Smooth muscle cell (in vitro differentiated cells): Measurements from ENCODE around the gene RIPK4. TPM values are rescaled to one million over a fixed set of nuclear protein-coding genes. Genes with fewer than 3 reads are reported as not detected.

Source experiments
- DNase-seq: peaks from one replicate; lab custom pipeline; 2025; ENCODE audit not compliant: unreplicated experiment; lab: John Stamatoyannopoulos, UW
- H2AFZ ChIP-seq: fragments of 200-600 bp; sonication (generic); 2 replicates; pipeline ENCODE4 v1.6.0; 2016; ENCODE audit warnings: antibody characterized with exemption, low read depth, mild to moderate bottlenecking
- H3F3A ChIP-seq: fragments of 200-600 bp; sonication (generic); 2 replicates; pipeline ENCODE4 v1.6.0; 2017; ENCODE audit warnings: antibody characterized with exemption, low read depth
- H3K27ac ChIP-seq: fragments of 200-600 bp; sonication (generic); 2 replicates; pipeline ENCODE4 v1.5.1; 2016; ENCODE audit warnings: low read depth, mild to moderate bottlenecking
- H3K27me3 ChIP-seq: fragments of 200-600 bp; sonication (generic); 2 replicates; pipeline ENCODE4 v1.6.1; 2016; ENCODE audit warnings: low read depth, mild to moderate bottlenecking
- H3K36me3 ChIP-seq: fragments of 200-600 bp; sonication (generic); 2 replicates; pipeline ENCODE4 v1.5.1; 2016; ENCODE audit warnings: low read depth
- H3K4me1 ChIP-seq: fragments of 200-600 bp; sonication (generic); 2 replicates; pipeline ENCODE4 v1.5.1; 2016; ENCODE audit warnings: low read depth
- H3K4me2 ChIP-seq: fragments of 200-600 bp; sonication (generic); 2 replicates; pipeline ENCODE4 v1.6.0; 2016; ENCODE audit warnings: mild to moderate bottlenecking
- H3K4me3 ChIP-seq: fragments of 200-600 bp; sonication (generic); 2 replicates; pipeline ENCODE4 v1.5.1; 2016; ENCODE audit warnings: mild to moderate bottlenecking
- H3K79me2 ChIP-seq: fragments of 200-600 bp; sonication (generic); 2 replicates; pipeline ENCODE4 v1.6.0; 2016; ENCODE audit warnings: low read depth, mild to moderate bottlenecking
- H3K9ac ChIP-seq: fragments of 200-600 bp; sonication (generic); 2 replicates; pipeline ENCODE4 v1.6.0; 2016; ENCODE audit warnings: low read depth
- H3K9me3 ChIP-seq: fragments of 200-600 bp; sonication (generic); replicated peaks from 2 replicates; pipeline ENCODE4 v1.5.1; 2016; ENCODE audit warnings: low read depth
- H4K20me1 ChIP-seq: fragments of 200-600 bp; sonication (generic); 2 replicates; pipeline ENCODE4 v1.6.0; 2016; ENCODE audit warnings: low read depth
- WGBS: methylation state at CpG from one replicate; pipeline ENCODE4 v1.1.7; 2016; ENCODE audit warnings: low lambda C conversion rate; 5-methylcytosine and 5-hydroxymethylcytosine counted together
- polyA plus RNA-seq: library from polyadenylated mRNA; unstranded; fragments of >200 nt; fragmentation: Nextera tagmentation; extraction: Ambion mirVana; gene quantifications from 2 replicates; pipeline ENCODE4 v1.2.1, GENCODE V29; 2016
- total RNA-seq: library from RNA; depleted of rRNA; stranded (reverse); fragments of >200 nt; gene quantifications from 2 replicates; pipeline ENCODE4 v1.2.3, GENCODE V29; 2014
- TF ChIP-seq, protein P1 (sequence below): fragments of 200-600 bp; sonication (generic); IDR thresholded peaks from 2 replicates; pipeline ENCODE4 v1.5.1; 2017; ENCODE audit warnings: borderline replicate concordance, mild to moderate bottlenecking, antibody characterized with exemption; ENCODE audit not compliant: insufficient read depth, poor library complexity, severe bottlenecking

RIPK4 gene
- total and polyA plus RNA-seq, 2 experiments from 2014 or later, result 1.1 to 3.7 TPM

DNA sequence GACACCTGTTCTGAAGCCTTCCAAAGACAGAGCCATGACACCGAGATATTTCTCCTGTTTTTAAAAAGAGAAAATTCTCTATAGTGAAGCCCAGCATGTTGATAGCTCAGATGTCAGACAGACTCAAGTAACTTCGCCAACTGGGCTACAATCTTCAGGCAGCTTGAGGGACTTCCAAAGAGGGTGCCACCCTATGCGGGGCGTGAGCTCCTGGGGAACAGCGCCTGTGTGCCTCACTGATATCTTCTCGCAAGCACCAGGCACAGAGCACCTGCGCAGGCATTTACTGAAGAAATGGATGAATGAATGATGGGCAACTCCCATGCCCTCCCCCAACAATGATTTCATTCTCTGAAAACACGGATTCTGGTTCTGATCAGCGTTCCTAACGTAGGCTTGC is 17.6 kb downstream of the RIPK4 start:
- WGBS, result 97% methylated on average over 10 of the region's 10 CpGs
- no peak for DNase-seq
- peaks cover 7% of the 10 kb centered on the region for H3F3A ChIP-seq
- no peaks in the 10 kb centered on the region for H3K36me3 ChIP-seq
- no peak overlapping the region for H3K4me3 ChIP-seq
- no peak overlapping the region for H3K27ac ChIP-seq
- no peaks in the 10 kb centered on the region for H3K27me3 ChIP-seq
- no peak overlapping the region for H3K4me2 ChIP-seq
- H2AFZ ChIP-seq, result no peak overlapping the region
- H4K20me1 ChIP-seq, result peaks cover 17% of the 10 kb centered on the region
- no peak overlapping the region for H3K9ac ChIP-seq
- H3K9me3 ChIP-seq, result no peaks in the 10 kb centered on the region
- no peaks in the 10 kb centered on the region for H3K79me2 ChIP-seq
- H3K4me1 ChIP-seq, result peaks cover 29% of the 10 kb centered on the region
- TF ChIP-seq, protein P1, sequence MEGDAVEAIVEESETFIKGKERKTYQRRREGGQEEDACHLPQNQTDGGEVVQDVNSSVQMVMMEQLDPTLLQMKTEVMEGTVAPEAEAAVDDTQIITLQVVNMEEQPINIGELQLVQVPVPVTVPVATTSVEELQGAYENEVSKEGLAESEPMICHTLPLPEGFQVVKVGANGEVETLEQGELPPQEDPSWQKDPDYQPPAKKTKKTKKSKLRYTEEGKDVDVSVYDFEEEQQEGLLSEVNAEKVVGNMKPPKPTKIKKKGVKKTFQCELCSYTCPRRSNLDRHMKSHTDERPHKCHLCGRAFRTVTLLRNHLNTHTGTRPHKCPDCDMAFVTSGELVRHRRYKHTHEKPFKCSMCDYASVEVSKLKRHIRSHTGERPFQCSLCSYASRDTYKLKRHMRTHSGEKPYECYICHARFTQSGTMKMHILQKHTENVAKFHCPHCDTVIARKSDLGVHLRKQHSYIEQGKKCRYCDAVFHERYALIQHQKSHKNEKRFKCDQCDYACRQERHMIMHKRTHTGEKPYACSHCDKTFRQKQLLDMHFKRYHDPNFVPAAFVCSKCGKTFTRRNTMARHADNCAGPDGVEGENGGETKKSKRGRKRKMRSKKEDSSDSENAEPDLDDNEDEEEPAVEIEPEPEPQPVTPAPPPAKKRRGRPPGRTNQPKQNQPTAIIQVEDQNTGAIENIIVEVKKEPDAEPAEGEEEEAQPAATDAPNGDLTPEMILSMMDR, result no peak

DNA sequence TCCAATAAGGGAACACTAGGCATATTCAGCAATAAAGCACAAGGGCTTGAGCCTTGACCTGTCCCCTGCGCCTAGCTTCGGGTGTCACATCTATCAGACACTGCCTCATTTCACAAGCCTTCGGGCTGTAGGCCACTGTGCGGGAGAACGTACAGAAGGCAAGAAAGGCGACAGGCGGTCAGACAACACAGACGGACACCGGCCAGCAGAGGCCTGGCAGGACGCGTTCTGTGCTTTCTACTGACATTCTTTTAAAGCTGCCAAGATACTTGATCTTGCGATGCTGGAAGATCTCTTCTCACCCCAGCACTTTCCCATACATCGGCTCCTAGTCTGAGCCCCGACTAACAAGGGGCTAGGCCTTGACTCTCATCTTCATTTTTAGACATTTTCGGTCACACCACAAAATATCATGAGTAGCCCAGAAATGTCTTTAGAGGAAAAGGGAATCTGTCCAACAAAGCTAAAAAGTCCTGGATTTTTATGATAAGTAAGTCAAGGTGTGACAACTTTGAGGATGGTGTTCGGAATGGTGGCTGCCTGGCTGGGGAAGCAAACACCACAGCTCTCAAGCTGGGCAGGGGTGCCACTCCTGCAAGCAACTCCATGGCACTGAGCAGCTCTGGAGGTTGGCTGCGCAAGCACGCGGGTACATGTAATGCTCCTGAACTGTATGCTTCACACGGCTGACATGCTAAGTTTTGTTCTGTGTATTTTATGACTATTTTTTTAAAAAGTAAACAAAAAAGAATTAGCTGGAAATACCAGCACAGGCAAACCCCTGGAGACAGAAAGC is 18.7 kb downstream of the RIPK4 start:
- Histone ChIP-seq H3K36me3 (no peaks in the 10 kb centered on the region), H3K27ac (no peak overlapping the region), H4K20me1 (peaks cover 12% of the 10 kb centered on the region), H3K79me2 (no peaks in the 10 kb centered on the region), H3K27me3 (no peaks in the 10 kb centered on the region), H3F3A (peaks cover 4% of the 10 kb centered on the region), H2AFZ (no peak overlapping the region), H3K4me1 (peaks cover 28% of the 10 kb centered on the region), H3K4me2 (no peak overlapping the region), H3K9me3 (no peaks in the 10 kb centered on the region), H3K9ac (no peak overlapping the region), H3K4me3 (no peak overlapping the region)
- WGBS, result 92% methylated on average over 20 of the region's 20 CpGs
- TF ChIP-seq, protein P1, result no peak
- DNase-seq, result no peak

DNA sequence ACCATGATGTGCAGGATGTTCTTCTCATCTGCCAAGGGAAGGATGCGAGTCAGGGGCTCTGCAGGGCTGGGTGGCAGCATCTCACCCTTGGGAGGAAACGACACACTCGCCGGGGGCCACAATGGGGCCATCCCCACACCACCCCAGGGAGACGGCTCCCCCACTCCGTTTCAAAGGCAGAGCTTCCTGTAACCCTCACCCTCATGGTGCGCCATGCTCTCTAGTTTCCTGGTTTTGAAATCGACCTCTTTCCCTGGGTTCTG is 20.2 kb downstream of the RIPK4 start:
- Histone ChIP-seq H3K4me2 (no peak overlapping the region), H3K9ac (no peak overlapping the region), H3K36me3 (no peaks in the 10 kb centered on the region), H4K20me1 (peaks cover 5% of the 10 kb centered on the region), H3K27ac (no peak overlapping the region), H3K27me3 (no peaks in the 10 kb centered on the region), H2AFZ (no peak overlapping the region), H3K4me3 (no peak overlapping the region), H3K9me3 (no peaks in the 10 kb centered on the region), H3F3A (peaks cover 4% of the 10 kb centered on the region), H3K79me2 (no peaks in the 10 kb centered on the region), H3K4me1 (peaks cover 22% of the 10 kb centered on the region)
- DNase-seq, result no peak
- 97% methylated on average over 8 of the region's 8 CpGs for WGBS
- TF ChIP-seq, protein P1, result no peak
